AG10803 (cell line): ENCODE data around the gene VAMP7.
"Not testable (repeated sequence)": the region's sequence is repeated elsewhere in the genome, so short reads cannot be mapped to it uniquely, and the experiment has no call there.

ENCODE experiments used
- DNase-seq: peaks from one replicate; pipeline ENCODE4 v3.0.0; 2010; ENCODE audit warnings: low read depth
- H3K4me3 ChIP-seq: 2 replicates; pipeline ENCODE4 v1.5.1; 2011; ENCODE audit warnings: mild to moderate bottlenecking, low read length, control low read depth
- CTCF ChIP-seq: conservative IDR thresholded peaks from 2 replicates; pipeline ENCODE4 v1.5.1; 2011; ENCODE audit warnings: mild to moderate bottlenecking, low read length, control low read depth, inconsistent platforms

The VAMP7 gene

DNA sequence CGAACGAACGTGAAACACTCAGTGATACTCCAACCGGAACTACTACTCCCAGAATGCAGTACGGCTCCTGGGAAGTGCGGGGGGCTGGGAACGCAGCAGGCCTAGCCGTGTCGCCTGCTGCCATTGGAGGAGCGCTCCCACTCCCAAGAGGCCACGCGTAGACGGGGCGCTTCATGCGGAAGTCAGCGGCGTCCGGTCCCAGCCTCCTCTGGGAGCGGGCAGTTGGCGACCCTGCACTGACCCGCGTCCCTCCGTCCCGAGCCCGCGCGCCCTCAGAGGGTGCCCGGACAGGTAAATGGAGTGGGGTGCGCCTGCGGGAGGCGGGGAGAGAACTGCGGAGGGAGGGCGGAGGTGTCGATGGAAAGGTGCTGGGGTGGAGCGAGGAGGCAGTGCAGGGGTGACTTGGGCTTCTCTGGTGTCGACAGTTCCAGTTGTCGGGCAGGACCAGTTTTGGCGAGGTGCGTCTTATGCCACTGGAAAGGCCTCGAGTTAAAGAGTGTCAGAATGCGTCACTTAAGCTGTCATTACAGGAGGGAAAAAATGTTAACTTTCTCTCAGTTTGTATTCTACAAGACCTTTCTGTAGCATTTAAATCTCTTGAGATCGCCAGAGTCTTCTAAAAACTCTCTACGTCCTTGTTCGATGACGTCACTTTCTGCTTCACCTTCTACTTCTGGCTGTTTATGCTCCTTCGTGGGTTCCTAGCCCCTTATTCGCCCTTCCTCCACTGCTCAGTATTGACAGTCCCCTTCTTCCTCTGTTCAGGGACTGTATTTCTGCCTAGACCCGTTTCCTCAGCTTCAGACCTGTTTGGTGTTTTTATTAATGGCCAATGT lies at the start of gene VAMP7:
TSS of gene VAMP7 (plus strand) at position 188 of the 836 bp plus-strand sequence. CDS start 8,122 bp downstream, outside the sequence.
- TF ChIP-seq CTCF, result no peak
- peak within 1 kb of the TSS; percentile 79 for H3K4me3 ChIP-seq
- DNase-seq, result peak; percentile 82

DNA sequence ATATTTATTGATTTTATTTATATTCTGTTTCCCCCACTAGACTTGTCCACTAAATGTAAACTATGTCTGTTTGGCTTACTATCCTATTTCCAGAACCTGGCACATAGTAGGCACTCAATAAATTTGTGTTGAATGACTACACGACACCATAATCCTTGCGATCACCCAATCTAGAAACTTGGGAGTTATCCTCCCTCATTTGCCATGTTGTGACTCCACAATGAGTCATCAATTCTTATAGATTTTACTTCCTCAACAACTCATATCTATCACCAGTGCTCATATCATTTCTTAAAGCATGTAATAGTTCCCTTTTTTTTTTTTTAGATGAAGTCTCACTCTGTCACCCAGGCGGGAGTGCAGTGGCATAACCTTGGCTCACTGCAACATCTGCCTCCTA lies 39.9 kb upstream of the VAMP7 start:
- DNase-seq, result no peak
- H3K4me3 ChIP-seq, result no peak overlapping the region
- TF ChIP-seq CTCF, result no peak

DNA sequence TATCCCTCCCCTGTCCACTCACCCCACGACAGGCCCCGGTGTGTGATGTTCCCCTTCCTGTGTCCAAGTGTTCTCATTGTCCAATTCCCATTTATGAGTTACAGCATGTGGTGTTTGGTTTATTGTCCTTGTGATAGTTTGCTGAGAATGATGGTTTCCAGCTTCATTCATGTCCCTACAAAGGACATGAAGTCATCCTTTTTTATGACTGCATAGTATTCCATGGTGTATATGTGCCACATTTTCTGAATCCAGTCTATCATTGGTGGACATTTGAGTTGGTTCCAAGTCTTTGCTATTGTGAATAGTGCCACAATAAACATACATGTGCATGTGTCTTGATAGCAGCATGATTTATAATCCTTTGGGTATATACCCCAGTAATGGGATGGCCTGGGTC lies 29.4 kb upstream of the VAMP7 start:
- DNase-seq, H3K4me3 ChIP-seq: not testable (repeated sequence)

GRCh38 chrX:155857561-155857960 lies 23.6 kb upstream of the VAMP7 start:
- DNase-seq, result no peak
- no peak overlapping the region for H3K4me3 ChIP-seq
- no peak for TF ChIP-seq CTCF

- DNase-seq, result no peak
- peak; percentile 36 for TF ChIP-seq CTCF
- H3K4me3 ChIP-seq, result no peak overlapping the region
These were observed 16.5 kb upstream of the VAMP7 start for GRCh38 chrX:155864655-155865054.

GRCh38 chrX:155865193-155865592 lies 16.0 kb upstream of the VAMP7 start:
- no peak for TF ChIP-seq CTCF
- no peak for DNase-seq
- H3K4me3 ChIP-seq, result no peak overlapping the region

- no peak for TF ChIP-seq CTCF
- H3K4me3 ChIP-seq, result no peak overlapping the region
- DNase-seq, result no peak
These were observed 13.3 kb upstream of the VAMP7 start for GRCh38 chrX:155867821-155868220.
